Right lobe of liver (tissue), 4 donors: ENCODE data around the gene NOTCH4.

Source experiments
- CTCF ChIP-seq, 4 donors: fragments of 200-600 bp in 3 of 4; fragments of 450-650 bp in 1 of 4; IDR thresholded peaks; one replicate each; pipeline versions ENCODE4 v1.5.1 to v1.8.0; 2016 to 2022; ENCODE audit warnings: antibody characterized with exemption in 4 of 4, mild to moderate bottlenecking in 2 of 4
- POLR2A ChIP-seq: fragments of 450-650 bp; IDR thresholded peaks from one replicate; pipeline ENCODE4 v1.6.1; 2017; ENCODE audit warnings: antibody characterized with exemption, mild to moderate bottlenecking
- donor health status: DM: no; HTN: no; CAD: no.
- donor health status: DM: no; HTN: no; CAD: no.
- donor health status: DM: no; HTN: yes; CAD: no.

GRCh38 chr6:32184084-32184640 lies 39.7 kb downstream of the NOTCH4 start, which contains the start of gene AGER:
- TF ChIP-seq CTCF (IDR thresholded peaks at IDR 0.05) (no peak), POLR2A (no peak)
